GM12878 (cell line): ENCODE results near the gene CCDC112. TPM values are rescaled to one million over a fixed set of nuclear protein-coding genes. Genes with fewer than 3 reads are reported as not detected.

Experiments used
- ATAC-seq: fragments of 200-7000 bp; cut with Tn5 transposase; 3 replicates; pipeline ENCODE4 v1.9.1; 2020; ENCODE audit warnings: mild to moderate bottlenecking, moderate library complexity
- BruUV-seq: library from RNA; stranded (reverse); fragments of 400-500 nt; replicated peaks from 2 replicates; lab custom pipeline; 2021; lab: Mats Ljungman, UMichigan
- CTCF ChIA-PET: fragments of 300-600 bp; sonication (Branson Sonifier 250); formaldehyde crosslinking; extraction: SDS; loops from one replicate; lab custom pipeline; 2021; ENCODE audit warnings: inconsistent platforms; lab: Yijun Ruan, JAX
- POLR2A ChIA-PET: fragments of 350-600 bp; formaldehyde crosslinking; extraction: SDS; loops from one replicate; lab custom pipeline; 2021; ENCODE audit warnings: inconsistent platforms; lab: Charles Lee
- RAD21 ChIA-PET: fragments of 300-600 bp; sonication (Branson Sonifier 250); formaldehyde crosslinking; loops from one replicate; lab custom pipeline; 2023; ENCODE audit warnings: antibody characterized with exemption; ENCODE audit not compliant: unreplicated experiment; lab: Charles Lee
- SMC1A ChIA-PET: fragments of 300-600 bp; sonication (Branson Sonifier 250); formaldehyde crosslinking; loops from one replicate; lab custom pipeline; 2023; ENCODE audit not compliant: unreplicated experiment, uncharacterized antibody; lab: Charles Lee
- DNase-seq: peaks from one replicate; pipeline ENCODE4 v3.0.0-alpha.2; 2011; ENCODE audit warnings: low read depth, low spot score
- FAIRE-seq: peaks from 3 replicates; lab custom pipeline; 2011; peaks lifted over from hg19 to GRCh38; lab: Jason Lieb, UNC
- H2AFZ ChIP-seq: 2 replicates; pipeline ENCODE4 v1.6.0; 2011; ENCODE audit warnings: low read depth, low read length, control low read depth; ENCODE audit not compliant: control insufficient read depth
- H3K27ac ChIP-seq: 2 replicates; pipeline ENCODE4 v1.5.1; 2011; ENCODE audit warnings: control low read depth; ENCODE audit not compliant: control insufficient read depth, insufficient read depth
- H3K27me3 ChIP-seq, 2 experiments: replicated peaks in 1 of 2; 2 replicates each; pipeline versions ENCODE4 v1.6.0 to v1.6.1; 2011; ENCODE audit warnings: low read length in 1 of 2; ENCODE audit not compliant: control insufficient read depth in 2 of 2, insufficient read depth in 2 of 2
- H3K36me3 ChIP-seq, 2 experiments: 2 replicates each; pipeline ENCODE4 v1.5.1; 2011; ENCODE audit warnings: low read length in 1 of 2; ENCODE audit not compliant: control insufficient read depth in 2 of 2, insufficient read depth in 2 of 2
- H3K4me1 ChIP-seq: 2 replicates; pipeline ENCODE4 v1.6.1; 2011; ENCODE audit warnings: mild to moderate bottlenecking, low read length, moderate library complexity, mixed read lengths; ENCODE audit not compliant: control insufficient read depth, insufficient read depth
- H3K4me2 ChIP-seq: 2 replicates; pipeline ENCODE4 v1.6.0; 2011; ENCODE audit warnings: control low read depth; ENCODE audit not compliant: control insufficient read depth, insufficient read depth
- H3K4me3 ChIP-seq: fragments of 200-600 bp; sonication (generic); 2 replicates; pipeline ENCODE4 v1.5.1; 2016
- H3K79me2 ChIP-seq: 2 replicates; pipeline ENCODE4 v1.6.0; 2011; ENCODE audit warnings: low read length; ENCODE audit not compliant: control insufficient read depth, insufficient read depth
- H3K9ac ChIP-seq: 2 replicates; pipeline ENCODE4 v1.8.0; 2011; ENCODE audit warnings: low read length, control low read depth, mixed read lengths; ENCODE audit not compliant: control insufficient read depth, insufficient read depth
- H3K9me3 ChIP-seq: replicated peaks from 3 replicates; pipeline ENCODE4 v1.5.1; 2011; ENCODE audit warnings: mild to moderate bottlenecking, low read length; ENCODE audit not compliant: control insufficient read depth, insufficient read depth
- H4K20me1 ChIP-seq: 2 replicates; pipeline ENCODE4 v1.6.0; 2011; ENCODE audit not compliant: control insufficient read depth, insufficient read depth
- ATF3 ChIP-seq: IDR thresholded peaks from 2 replicates; pipeline ENCODE4 v1.6.1; 2011; ENCODE audit warnings: low read depth, mild to moderate bottlenecking, low read length, moderate library complexity, borderline replicate concordance; ENCODE audit errors: extremely low read depth
- CREM ChIP-seq: IDR thresholded peaks from 2 replicates; pipeline ENCODE4 v1.6.1; 2014; ENCODE audit warnings: antibody characterized with exemption, low read depth
- EGR1 ChIP-seq, 2 experiments: IDR thresholded peaks; 1 replicate in 1 of 2; 2 replicates in 1 of 2; pipeline ENCODE4 v1.6.1; 2011 to 2012; ENCODE audit warnings: low read depth in 2 of 2, low read length in 2 of 2, borderline replicate concordance in 1 of 2, mild to moderate bottlenecking in 1 of 2, moderate library complexity in 1 of 2
- IKZF1 ChIP-seq: fragments of 450-650 bp; conservative IDR thresholded peaks from 2 replicates; pipeline ENCODE4 v1.6.1; 2017; ENCODE audit warnings: antibody characterized with exemption, mild to moderate bottlenecking
- POLR2AphosphoS5 ChIP-seq: IDR thresholded peaks from 2 replicates; pipeline ENCODE4 v1.6.1; 2011; ENCODE audit warnings: mild to moderate bottlenecking, low read length, inconsistent platforms
- RB1 ChIP-seq: fragments of 450-650 bp; formaldehyde crosslinking; IDR thresholded peaks from 2 replicates; pipeline ENCODE4 v1.6.1; 2017; ENCODE audit warnings: mild to moderate bottlenecking, borderline replicate concordance
- ZBED1 ChIP-seq: IDR thresholded peaks from 2 replicates; pipeline ENCODE4 v1.6.1; 2016; ENCODE audit warnings: borderline replicate concordance
- ZNF622 ChIP-seq: fragments of 450-650 bp; IDR thresholded peaks from 2 replicates; pipeline ENCODE4 v1.6.1; 2017; ENCODE audit warnings: mild to moderate bottlenecking, inconsistent platforms
- ZZZ3 ChIP-seq: IDR thresholded peaks from 2 replicates; pipeline ENCODE4 v1.6.1; 2011; ENCODE audit warnings: low read depth; ENCODE audit not compliant: control insufficient read depth, insufficient read length
- WGBS: methylation state at CpG from one replicate; pipeline ENCODE4 v1.1.6; 2016; ENCODE audit warnings: low lambda C conversion rate; ENCODE audit not compliant: insufficient replicate concordance, insufficient coverage; ENCODE audit errors: missing lambda C conversion rate; 5-methylcytosine and 5-hydroxymethylcytosine counted together
- in situ Hi-C: fragments of 300-500 bp; cut with MboI; formaldehyde crosslinking; loops from 9 replicates; pipeline ENCODE4 v1.14.3; 2018; ENCODE audit warnings: mixed read lengths
- intact Hi-C: fragments of 100-400 bp; cut with micrococcal nuclease; formaldehyde crosslinking; loops from one replicate; pipeline ENCODE4 v1.14.2; 2022; ENCODE audit not compliant: unreplicated experiment
- polyA plus RNA-seq, 11 experiments: library from polyadenylated mRNA; depleted of rRNA in 4 of 11; unstranded in 6 of 11; stranded (reverse) in 5 of 11; fragments of >200 nt; fragmentation: Nextera tagmentation in 4 of 11; fragmentation: Illumina TruSeq in 1 of 11; extraction: Ambion mirVana in 4 of 11; extraction: Trizol in 1 of 11; gene quantifications; 1 replicate in 1 of 11; 2 replicates in 10 of 11; pipeline versions ENCODE4 v1.2.1 to v1.2.3, GENCODE V29; 2011 to 2016; ENCODE audit warnings: inconsistent platforms in 2 of 11, missing spikeins in 2 of 11, low read depth in 1 of 11
- total RNA-seq, 4 experiments: library from RNA; depleted of rRNA in 3 of 4; stranded (reverse); fragments of >200 nt in 3 of 4; fragmentation: Illumina TruSeq in 1 of 4; extraction: Trizol in 1 of 4; gene quantifications; 2 replicates each; pipeline versions ENCODE4 v1.2.1 to v1.2.3, GENCODE V29; 2013 to 2021
- TF ChIP-seq, protein P1 (sequence below): IDR thresholded peaks from 2 replicates; pipeline ENCODE4 v1.6.1; 2011; ENCODE audit warnings: borderline replicate concordance, low read depth, mild to moderate bottlenecking, moderate library complexity, mixed read lengths, low read length; ENCODE audit not compliant: insufficient read depth; ENCODE audit errors: extremely low read length
- TF ChIP-seq, protein P2 (sequence below): IDR thresholded peaks from 2 replicates; pipeline ENCODE4 v1.6.1; 2012; ENCODE audit warnings: low read depth, low read length, improper control_type of control experiment

The CCDC112 gene
- total and polyA plus RNA-seq, 10 of the 15 experiments (the other 5 are each of a cell fraction or from before 2014, with no cell fraction given) = 0.12 to 2.0 (median 0.58) TPM

GRCh38 chr5:115313052-115313451, 16.6 kb upstream of the CCDC112 start:
- in situ Hi-C loops = loop anchor here (5.0 to 10.0 kb wide), 3 partner anchors 279 to 752 kb away; no protein-coding TSS in a partner anchor

More at GRCh38 chr5:115313052-115313451, 16.6 kb upstream of the CCDC112 start:
- RAD21 ChIA-PET = interaction anchor here (1.0 kb wide), 1 partner anchor 273 kb away, joined by 3 read pairs; no protein-coding TSS in a partner anchor
- POLR2A ChIA-PET = no interaction called here
- BruUV-seq = no TSS peak
- no peak for FAIRE-seq
- SMC1A ChIA-PET = interaction anchor here (9.1 kb wide), 1 partner anchor 261 kb away, joined by 156 read pairs; no protein-coding TSS in a partner anchor
- Histone ChIP-seq H3K27me3 (no peaks in the 10 kb centered on the region), H4K20me1 (no peaks in the 10 kb centered on the region), H3K27ac (no peak overlapping the region), H3K9me3 (no peaks in the 10 kb centered on the region), H3K4me1 (no peaks in the 10 kb centered on the region), H2AFZ (no peak overlapping the region)
- intact Hi-C loops = loop anchor here (5.0 kb wide), 1 partner anchor 519 kb away; no protein-coding TSS in a partner anchor
- CTCF ChIA-PET = interaction anchor here (0.8 to 8.9 kb wide), 4 partner anchors 261 to 755 kb away, joined by 3 to 85 read pairs (median 22); no protein-coding TSS in a partner anchor
- WGBS = 83% methylated on average over 2 of the region's 2 CpGs
- TF ChIP-seq RB1 = no peak
- TF ChIP-seq ZNF622 = no peak
- TF ChIP-seq, protein P1, sequence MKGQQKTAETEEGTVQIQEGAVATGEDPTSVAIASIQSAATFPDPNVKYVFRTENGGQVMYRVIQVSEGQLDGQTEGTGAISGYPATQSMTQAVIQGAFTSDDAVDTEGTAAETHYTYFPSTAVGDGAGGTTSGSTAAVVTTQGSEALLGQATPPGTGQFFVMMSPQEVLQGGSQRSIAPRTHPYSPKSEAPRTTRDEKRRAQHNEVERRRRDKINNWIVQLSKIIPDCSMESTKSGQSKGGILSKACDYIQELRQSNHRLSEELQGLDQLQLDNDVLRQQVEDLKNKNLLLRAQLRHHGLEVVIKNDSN = no peak
- TF ChIP-seq EGR1 (IDR thresholded peaks at IDR 0.05; ENCODE audit: borderline replicate concordance in 1 of 2, low read depth in 2 of 2, low read length in 2 of 2) = no peak
- TF ChIP-seq CREM = no peak
- TF ChIP-seq IKZF1 = no peak
- no peak for TF ChIP-seq POLR2AphosphoS5
- TF ChIP-seq, protein P2, sequence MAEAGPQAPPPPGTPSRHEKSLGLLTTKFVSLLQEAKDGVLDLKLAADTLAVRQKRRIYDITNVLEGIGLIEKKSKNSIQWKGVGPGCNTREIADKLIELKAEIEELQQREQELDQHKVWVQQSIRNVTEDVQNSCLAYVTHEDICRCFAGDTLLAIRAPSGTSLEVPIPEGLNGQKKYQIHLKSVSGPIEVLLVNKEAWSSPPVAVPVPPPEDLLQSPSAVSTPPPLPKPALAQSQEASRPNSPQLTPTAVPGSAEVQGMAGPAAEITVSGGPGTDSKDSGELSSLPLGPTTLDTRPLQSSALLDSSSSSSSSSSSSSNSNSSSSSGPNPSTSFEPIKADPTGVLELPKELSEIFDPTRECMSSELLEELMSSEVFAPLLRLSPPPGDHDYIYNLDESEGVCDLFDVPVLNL = no peak
- no peak for TF ChIP-seq ZBED1
- TF ChIP-seq ZZZ3 = no peak
- no peak for TF ChIP-seq ATF3
- TF ChIP-seq, all 136 proteins: peak for 0
- Histone ChIP-seq H3K36me3 (no peaks in the 10 kb centered on the region), H3K9ac (no peak overlapping the region), H3K4me2 (no peak overlapping the region), H3K4me3 (no peak overlapping the region), H3K79me2 (no peaks in the 10 kb centered on the region)
- peak; percentile 23; the same call in 2 of the 3 replicates for ATAC-seq
- DNase-seq = no peak
